ENCODE measurements around the gene SARNP.

Gene SARNP

DNA sequence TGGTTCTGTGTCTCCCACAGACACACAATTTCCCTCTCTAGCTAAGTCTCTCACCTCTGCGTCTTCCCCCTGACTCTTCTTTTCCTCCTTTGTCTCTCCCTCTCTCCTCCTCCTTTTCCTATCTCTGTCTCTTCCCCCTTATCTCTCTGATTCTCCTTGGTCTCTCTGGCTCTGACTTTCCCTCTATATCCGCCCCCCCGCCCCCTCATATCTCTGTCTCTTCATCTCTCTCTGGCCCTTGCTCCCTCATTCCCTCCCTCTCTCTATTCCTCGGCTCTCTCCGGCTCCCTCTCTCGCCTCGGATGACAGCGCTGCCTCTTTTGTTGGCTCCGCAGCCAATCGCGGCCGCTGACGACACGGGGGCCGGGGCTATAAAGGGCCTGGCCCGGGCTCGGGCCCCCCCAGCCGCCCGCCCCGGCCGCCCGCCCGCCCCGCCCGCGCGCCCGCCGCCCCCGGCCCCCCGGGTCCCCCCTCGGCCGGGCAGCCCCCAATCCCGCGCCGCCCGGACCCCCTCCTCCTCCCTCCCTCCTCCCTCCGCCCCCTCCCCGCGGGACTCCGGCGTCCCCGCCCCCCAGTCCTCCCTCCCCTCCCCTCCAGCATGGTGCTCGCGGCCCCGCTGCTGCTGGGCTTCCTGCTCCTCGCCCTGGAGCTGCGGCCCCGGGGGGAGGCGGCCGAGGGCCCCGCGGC is 74.7 kb downstream of the SARNP start, which contains the start of gene GDF11:
GDF11 (plus strand) TSS at position 404 of the 687 bp plus-strand sequence; CDS start at position 599, 195 bp downstream.
- peak within 1 kb of the TSS; percentile 63 for H3K4me3 ChIP-seq (ENCODE audit: low read depth, low read length)
- in situ Hi-C loops (cut with HindIII; ENCODE audit: low sequenced_read_pairs), result no loop called here
- DNase-seq (ENCODE audit: low read depth), result no peak
- TF ChIP-seq, protein P1, sequence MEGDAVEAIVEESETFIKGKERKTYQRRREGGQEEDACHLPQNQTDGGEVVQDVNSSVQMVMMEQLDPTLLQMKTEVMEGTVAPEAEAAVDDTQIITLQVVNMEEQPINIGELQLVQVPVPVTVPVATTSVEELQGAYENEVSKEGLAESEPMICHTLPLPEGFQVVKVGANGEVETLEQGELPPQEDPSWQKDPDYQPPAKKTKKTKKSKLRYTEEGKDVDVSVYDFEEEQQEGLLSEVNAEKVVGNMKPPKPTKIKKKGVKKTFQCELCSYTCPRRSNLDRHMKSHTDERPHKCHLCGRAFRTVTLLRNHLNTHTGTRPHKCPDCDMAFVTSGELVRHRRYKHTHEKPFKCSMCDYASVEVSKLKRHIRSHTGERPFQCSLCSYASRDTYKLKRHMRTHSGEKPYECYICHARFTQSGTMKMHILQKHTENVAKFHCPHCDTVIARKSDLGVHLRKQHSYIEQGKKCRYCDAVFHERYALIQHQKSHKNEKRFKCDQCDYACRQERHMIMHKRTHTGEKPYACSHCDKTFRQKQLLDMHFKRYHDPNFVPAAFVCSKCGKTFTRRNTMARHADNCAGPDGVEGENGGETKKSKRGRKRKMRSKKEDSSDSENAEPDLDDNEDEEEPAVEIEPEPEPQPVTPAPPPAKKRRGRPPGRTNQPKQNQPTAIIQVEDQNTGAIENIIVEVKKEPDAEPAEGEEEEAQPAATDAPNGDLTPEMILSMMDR (IDR thresholded peaks at IDR 0.05; ENCODE audit: low read depth, low read length, missing control alignments), result no peak

GRCh38 chr12:55741931-55742680 is 75.4 kb downstream of the SARNP start:
- H3K4me3 ChIP-seq (ENCODE audit: low read depth, low read length), result peak overlapping the region; percentile 39
- DNase-seq (ENCODE audit: low read depth), result no peak
- TF ChIP-seq, protein P1 (IDR thresholded peaks at IDR 0.05; ENCODE audit: low read depth, low read length, missing control alignments), result no peak
- in situ Hi-C loops (cut with HindIII; ENCODE audit: low sequenced_read_pairs), result no loop called here

DNA sequence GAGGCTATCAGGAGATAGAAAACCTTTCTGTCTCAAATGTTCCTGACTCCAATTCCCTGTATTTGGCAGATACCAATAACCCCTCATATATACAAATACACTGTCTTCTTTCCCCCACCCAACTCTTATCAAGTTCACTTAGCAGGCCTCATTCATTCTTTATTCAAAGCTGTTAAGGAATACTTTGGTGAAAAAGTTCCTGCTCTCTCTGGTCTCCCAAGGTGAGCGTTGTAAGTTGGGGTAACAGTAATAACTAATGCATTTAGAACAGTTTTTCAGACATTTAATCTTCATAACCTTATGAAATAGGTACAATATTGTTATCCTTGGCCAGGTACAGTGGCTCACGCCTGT is 78.5 kb downstream of the SARNP start:
- DNase-seq (ENCODE audit: low read depth), result no peak
- in situ Hi-C loops (cut with HindIII; ENCODE audit: low sequenced_read_pairs), result no loop called here
- TF ChIP-seq, protein P1 (IDR thresholded peaks at IDR 0.05; ENCODE audit: low read depth, low read length, missing control alignments), result no peak
- H3K4me3 ChIP-seq (ENCODE audit: low read depth, low read length), result peak overlapping the region; percentile 58

DNA sequence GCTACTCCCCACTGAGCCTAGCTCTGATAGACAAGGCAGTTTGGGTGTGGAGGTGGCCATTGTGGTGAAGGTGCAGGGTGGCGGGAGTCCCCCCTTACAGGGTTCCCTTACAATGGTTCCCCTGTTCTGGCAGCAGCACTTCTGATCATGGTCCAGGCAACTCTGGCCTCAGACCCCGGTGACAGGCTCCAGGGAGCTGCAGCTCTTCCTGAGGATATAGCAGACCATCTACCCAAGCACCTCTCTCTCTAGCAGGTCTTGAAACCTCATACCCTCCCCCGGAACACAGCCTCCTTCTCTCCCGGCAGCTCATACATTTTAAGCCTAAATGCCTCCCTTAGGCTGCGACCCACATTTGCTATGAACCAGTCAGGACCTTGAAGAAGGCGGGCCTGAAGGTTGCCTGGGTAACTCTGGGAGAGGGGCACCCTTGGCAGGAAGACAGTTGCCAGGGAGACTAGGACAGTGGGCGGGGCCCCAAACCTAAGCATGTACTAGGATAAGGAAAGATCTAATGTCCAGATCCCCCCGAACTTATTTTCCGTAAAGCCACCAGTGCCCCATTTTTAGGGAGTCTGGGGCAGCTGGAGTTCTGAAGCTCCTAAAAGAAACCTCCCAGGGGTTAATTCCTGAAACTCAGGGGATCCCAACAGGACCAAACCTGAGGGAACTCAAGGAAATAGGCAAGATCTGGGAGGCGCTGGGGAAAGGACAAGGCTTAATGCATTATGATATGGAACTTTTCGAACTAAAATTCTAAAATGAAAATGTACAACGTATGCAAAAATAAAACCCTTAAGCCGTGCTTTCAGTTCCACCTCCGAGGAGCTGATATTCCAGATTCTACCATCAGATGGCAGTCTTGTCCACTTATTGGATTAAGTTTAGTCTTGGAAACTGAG is 79.2 kb downstream of the SARNP start:
- H3K4me3 ChIP-seq (ENCODE audit: low read depth, low read length), result peak overlapping the region; percentile 58
- in situ Hi-C loops (cut with HindIII; ENCODE audit: low sequenced_read_pairs), result no loop called here
- TF ChIP-seq, protein P1 (IDR thresholded peaks at IDR 0.05; ENCODE audit: low read depth, low read length, missing control alignments), result peak; percentile 74
- DNase-seq (ENCODE audit: low read depth), result peak; percentile 82

DNA sequence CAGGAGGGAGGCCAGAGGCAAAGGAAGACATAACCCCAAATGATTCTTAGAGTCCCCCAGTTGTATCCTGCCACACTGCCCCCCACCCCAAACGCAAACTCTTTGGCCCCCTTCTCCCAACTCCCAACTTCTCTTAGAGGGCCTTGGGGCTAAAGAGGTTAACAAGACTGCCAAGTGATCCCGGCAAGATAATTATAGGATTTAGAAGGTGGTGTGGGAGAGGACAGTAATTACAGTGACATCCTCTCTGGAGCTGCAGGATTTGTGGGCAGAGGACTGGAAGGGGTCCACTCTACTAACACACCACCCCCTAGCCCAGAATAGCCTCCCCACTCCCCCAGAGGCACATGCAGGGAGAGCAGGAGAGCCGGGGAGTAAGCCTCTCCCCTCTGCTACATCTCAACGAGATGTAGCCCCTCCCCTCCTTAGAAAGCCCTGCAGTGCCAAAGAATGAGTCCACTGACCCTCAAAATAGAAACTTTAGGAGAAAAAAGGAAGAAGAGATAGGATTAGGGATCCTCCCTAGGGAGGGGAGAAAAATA is 79.9 kb downstream of the SARNP start:
- no peak for DNase-seq (ENCODE audit: low read depth)
- TF ChIP-seq, protein P1 (IDR thresholded peaks at IDR 0.05; ENCODE audit: low read depth, low read length, missing control alignments), result no peak
- in situ Hi-C loops (cut with HindIII; ENCODE audit: low sequenced_read_pairs), result no loop called here
- peak overlapping the region; percentile 58 for H3K4me3 ChIP-seq (ENCODE audit: low read depth, low read length)
